Measurements from ENCODE around the gene PKN2.

PKN2 gene

DNA sequence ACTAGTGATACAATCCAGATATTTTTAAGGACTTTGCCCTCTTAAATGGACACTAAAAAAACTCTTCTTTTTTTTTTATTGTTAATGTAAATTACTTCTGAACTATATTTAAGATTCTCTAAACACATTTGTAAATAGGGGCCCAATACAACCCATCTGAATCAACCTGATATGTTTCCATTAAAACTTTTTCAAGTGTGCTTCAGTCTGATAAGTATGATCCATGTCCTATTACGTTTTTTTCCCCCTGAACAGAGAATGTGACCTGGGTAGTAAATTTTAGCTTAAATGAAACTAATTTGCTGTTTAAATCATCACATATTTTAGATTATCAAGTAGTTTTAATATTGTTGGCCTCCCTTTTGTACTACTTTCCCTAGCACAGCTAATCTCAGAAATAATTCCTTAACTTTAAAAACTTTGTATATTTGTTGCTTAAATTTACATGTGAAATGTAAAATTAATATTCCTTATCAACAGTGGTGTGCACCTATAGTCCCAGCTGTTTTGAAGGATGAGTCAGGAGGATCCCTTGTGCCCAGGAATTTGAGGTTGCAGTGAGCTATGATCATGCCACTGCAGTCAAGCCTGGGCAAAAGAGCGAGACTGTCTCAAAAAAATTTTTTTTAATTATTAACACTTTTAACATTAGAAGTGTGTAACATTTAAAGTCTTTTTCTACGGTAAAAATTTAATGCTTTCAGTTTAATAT lies 3.0 kb upstream of the PKN2 start:
- TF ChIP-seq, protein P1, sequence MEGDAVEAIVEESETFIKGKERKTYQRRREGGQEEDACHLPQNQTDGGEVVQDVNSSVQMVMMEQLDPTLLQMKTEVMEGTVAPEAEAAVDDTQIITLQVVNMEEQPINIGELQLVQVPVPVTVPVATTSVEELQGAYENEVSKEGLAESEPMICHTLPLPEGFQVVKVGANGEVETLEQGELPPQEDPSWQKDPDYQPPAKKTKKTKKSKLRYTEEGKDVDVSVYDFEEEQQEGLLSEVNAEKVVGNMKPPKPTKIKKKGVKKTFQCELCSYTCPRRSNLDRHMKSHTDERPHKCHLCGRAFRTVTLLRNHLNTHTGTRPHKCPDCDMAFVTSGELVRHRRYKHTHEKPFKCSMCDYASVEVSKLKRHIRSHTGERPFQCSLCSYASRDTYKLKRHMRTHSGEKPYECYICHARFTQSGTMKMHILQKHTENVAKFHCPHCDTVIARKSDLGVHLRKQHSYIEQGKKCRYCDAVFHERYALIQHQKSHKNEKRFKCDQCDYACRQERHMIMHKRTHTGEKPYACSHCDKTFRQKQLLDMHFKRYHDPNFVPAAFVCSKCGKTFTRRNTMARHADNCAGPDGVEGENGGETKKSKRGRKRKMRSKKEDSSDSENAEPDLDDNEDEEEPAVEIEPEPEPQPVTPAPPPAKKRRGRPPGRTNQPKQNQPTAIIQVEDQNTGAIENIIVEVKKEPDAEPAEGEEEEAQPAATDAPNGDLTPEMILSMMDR (IDR thresholded peaks at IDR 0.05; ENCODE audit: low read length): no peak
- TF ChIP-seq EZH2phosphoT487 (IDR thresholded peaks at IDR 0.05; ENCODE audit: low read length) (no peak), EZH2 (optimal IDR thresholded peaks at IDR 0.05; ENCODE audit: low read depth, low read length) (no peak)
- Histone ChIP-seq H3K79me2 (ENCODE audit: low read length) (peaks cover 22% of the 10 kb centered on the region), H3K4me2 (ENCODE audit: low read depth, low read length) (no peak overlapping the region), H3K9me3 (replicated peaks; ENCODE audit: insufficient read depth, low read length) (no peaks in the 10 kb centered on the region), H4K20me1 (ENCODE audit: insufficient read depth, low read length) (peaks cover 1% of the 10 kb centered on the region; the same call in 1 of the 2 replicates), H2AFZ (ENCODE audit: low read length) (no peak overlapping the region), H3K36me3 (replicated peaks; ENCODE audit: insufficient read depth, low read length) (no peaks in the 10 kb centered on the region), H3K9ac (ENCODE audit: low read length) (no peak overlapping the region), H3F3A (ENCODE audit: insufficient read depth, low read length) (peaks cover 31% of the 10 kb centered on the region), H3K9me2 (replicated peaks; ENCODE audit: insufficient read depth, low read length) (no peaks in the 10 kb centered on the region), H3K27me3 (replicated peaks; ENCODE audit: insufficient read depth, low read length) (no peaks in the 10 kb centered on the region), H3K4me1 (ENCODE audit: low read length) (peaks cover 9% of the 10 kb centered on the region; the same call in 1 of the 2 replicates), H3K4me3 (ENCODE audit: low read length) (no peak overlapping the region), H3K27ac (ENCODE audit: low read length) (no peak overlapping the region)
- no peak for DNase-seq

DNA sequence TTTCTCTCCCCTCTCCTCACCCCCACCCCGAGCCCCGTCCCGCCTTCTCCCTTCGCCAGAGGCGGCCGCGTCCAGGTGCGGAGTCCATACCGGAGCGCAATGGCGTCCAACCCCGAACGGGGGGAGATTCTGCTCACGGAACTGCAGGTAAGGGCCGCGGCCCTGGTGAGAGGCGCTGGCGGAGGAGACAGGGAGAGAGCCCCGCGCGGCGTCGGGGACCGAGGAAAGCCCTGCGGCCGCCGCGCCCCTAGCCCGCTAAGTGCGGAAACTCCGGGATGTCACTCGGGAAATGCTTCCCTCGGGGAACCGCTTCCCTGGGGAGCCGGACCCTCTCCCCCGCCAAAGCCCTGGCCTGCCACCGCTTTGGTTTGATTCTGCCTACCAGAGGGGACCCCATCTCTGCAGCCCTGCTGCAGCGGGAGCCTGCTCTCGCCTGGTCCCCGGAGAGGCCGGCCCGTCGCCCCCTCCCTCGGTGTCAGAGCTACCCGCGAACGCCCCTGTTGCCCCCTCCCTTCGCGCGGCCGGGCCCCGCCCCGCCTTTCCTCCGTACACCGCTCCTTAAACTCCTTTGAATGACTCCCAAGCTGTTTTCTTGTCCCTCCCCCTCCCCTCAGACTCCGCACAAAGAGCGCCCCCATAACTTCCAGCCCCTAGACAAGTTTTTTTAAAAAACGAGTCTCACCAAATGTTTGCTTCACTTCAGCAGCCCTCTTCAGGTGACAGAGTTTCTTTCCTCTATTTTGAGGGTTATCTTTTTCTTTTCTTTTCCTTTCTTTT lies 597 bp downstream of the PKN2 start:
- H3K27ac ChIP-seq (ENCODE audit: low read length): peak overlapping the region; percentile 90
- no peaks in the 10 kb centered on the region for H3K36me3 ChIP-seq (replicated peaks; ENCODE audit: insufficient read depth, low read length)
- no peak for TF ChIP-seq EZH2 (optimal IDR thresholded peaks at IDR 0.05; ENCODE audit: low read depth, low read length)
- TF ChIP-seq EZH2phosphoT487 (IDR thresholded peaks at IDR 0.05; ENCODE audit: low read length): no peak
- TF ChIP-seq, protein P1 (IDR thresholded peaks at IDR 0.05; ENCODE audit: low read length): no peak; the same call in 1 of the 2 replicates
- H3K79me2 ChIP-seq (ENCODE audit: low read length): peaks cover 57% of the 10 kb centered on the region
- peak; percentile 60 for DNase-seq
- H3K4me2 ChIP-seq (ENCODE audit: low read depth, low read length): peak overlapping the region; percentile 76; the same call in 1 of the 2 replicates
- peaks cover 17% of the 10 kb centered on the region; the same call in 1 of the 2 replicates for H3K4me1 ChIP-seq (ENCODE audit: low read length)
- peak overlapping the region; percentile 86 for H3K4me3 ChIP-seq (ENCODE audit: low read length)
- peaks cover 31% of the 10 kb centered on the region for H3F3A ChIP-seq (ENCODE audit: insufficient read depth, low read length)
- H3K27me3 ChIP-seq (replicated peaks; ENCODE audit: insufficient read depth, low read length): no peaks in the 10 kb centered on the region
- no peaks in the 10 kb centered on the region for H3K9me3 ChIP-seq (replicated peaks; ENCODE audit: insufficient read depth, low read length)
- peaks cover 7% of the 10 kb centered on the region; the same call in 1 of the 2 replicates for H4K20me1 ChIP-seq (ENCODE audit: insufficient read depth, low read length)
- H3K9me2 ChIP-seq (replicated peaks; ENCODE audit: insufficient read depth, low read length): no peaks in the 10 kb centered on the region
- peak overlapping the region; percentile 92 for H2AFZ ChIP-seq (ENCODE audit: low read length)
- H3K9ac ChIP-seq (ENCODE audit: low read length): peak overlapping the region; percentile 84

DNA sequence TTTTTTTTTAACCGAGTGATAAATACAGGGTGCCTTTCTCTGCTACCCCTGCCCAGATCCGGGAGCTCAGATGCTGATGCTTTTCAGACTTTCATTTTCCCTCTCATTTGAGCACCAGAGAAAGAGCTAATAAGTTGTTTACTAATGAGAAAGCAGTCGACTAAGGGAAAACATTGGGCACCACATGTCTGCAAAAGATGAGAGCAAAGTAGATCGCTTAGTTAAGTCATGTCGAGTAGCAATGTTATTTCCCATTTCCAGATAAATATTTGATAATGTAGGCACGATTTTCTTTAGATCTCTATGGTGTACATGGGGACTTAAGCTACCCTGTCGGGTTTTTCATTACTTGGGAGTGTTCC lies 1.2 kb downstream of the PKN2 start:
- peak overlapping the region; percentile 76 for H3K4me2 ChIP-seq (ENCODE audit: low read depth, low read length)
- peak overlapping the region; percentile 86 for H3K4me3 ChIP-seq (ENCODE audit: low read length)
- H3K9me3 ChIP-seq (replicated peaks; ENCODE audit: insufficient read depth, low read length): no peaks in the 10 kb centered on the region
- peaks cover 7% of the 10 kb centered on the region; the same call in 1 of the 2 replicates for H4K20me1 ChIP-seq (ENCODE audit: insufficient read depth, low read length)
- peaks cover 63% of the 10 kb centered on the region for H3K79me2 ChIP-seq (ENCODE audit: low read length)
- peaks cover 17% of the 10 kb centered on the region; the same call in 1 of the 2 replicates for H3K4me1 ChIP-seq (ENCODE audit: low read length)
- no peak for TF ChIP-seq EZH2phosphoT487 (IDR thresholded peaks at IDR 0.05; ENCODE audit: low read length)
- TF ChIP-seq, protein P1 (IDR thresholded peaks at IDR 0.05; ENCODE audit: low read length): no peak
- no peak for TF ChIP-seq EZH2 (optimal IDR thresholded peaks at IDR 0.05; ENCODE audit: low read depth, low read length)
- peaks cover 31% of the 10 kb centered on the region for H3F3A ChIP-seq (ENCODE audit: insufficient read depth, low read length)
- peak overlapping the region; percentile 90; the same call in 1 of the 2 replicates for H3K27ac ChIP-seq (ENCODE audit: low read length)
- H3K9me2 ChIP-seq (replicated peaks; ENCODE audit: insufficient read depth, low read length): no peaks in the 10 kb centered on the region
- H2AFZ ChIP-seq (ENCODE audit: low read length): peak overlapping the region; percentile 92
- H3K27me3 ChIP-seq (replicated peaks; ENCODE audit: insufficient read depth, low read length): no peaks in the 10 kb centered on the region
- H3K9ac ChIP-seq (ENCODE audit: low read length): peak overlapping the region; percentile 84
- H3K36me3 ChIP-seq (replicated peaks; ENCODE audit: insufficient read depth, low read length): no peaks in the 10 kb centered on the region
- DNase-seq: peak; percentile 24
